Peyer's patch (tissue), 4 donors: ENCODE measurements around the gene NRXN3.

Source experiments
- POLR2A ChIP-seq, 2 donors: fragments of 450-650 bp; IDR thresholded peaks; one replicate each; pipeline ENCODE4 v1.5.1; 2017; ENCODE audit warnings: antibody characterized with exemption in 2 of 2, mild to moderate bottlenecking in 2 of 2, moderate library complexity in 2 of 2
- TF ChIP-seq, protein P1 (sequence below), 6 experiments: fragments of 450-650 bp in 4 of 6; fragments of 200-600 bp in 2 of 6; sonication (generic) in 1 of 6; IDR thresholded peaks; one replicate each; pipeline ENCODE4 v1.5.1; 2017 to 2019; ENCODE audit warnings: antibody characterized with exemption in 6 of 6, mild to moderate bottlenecking in 3 of 6, moderate library complexity in 1 of 6

DNA sequence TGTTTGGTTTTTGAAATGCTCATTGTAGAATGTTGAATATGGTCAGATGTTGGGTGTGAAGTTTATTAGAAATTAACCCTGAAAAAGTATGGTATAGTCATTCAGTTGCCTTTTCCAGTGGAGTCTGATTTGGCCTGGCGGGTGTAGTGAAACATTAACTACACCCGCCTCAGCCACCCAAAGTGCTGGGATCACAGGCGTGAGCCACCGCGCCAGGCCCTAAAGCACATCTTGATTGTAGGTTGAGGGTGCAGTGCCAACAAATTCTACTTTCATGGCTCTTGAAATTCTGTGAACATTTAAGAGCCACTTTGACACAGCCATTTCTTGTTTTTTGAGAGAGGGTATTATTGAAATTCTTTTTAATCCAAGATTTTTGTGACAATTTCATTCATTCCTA lies 1416.2 kb downstream of the NRXN3 start:
- TF ChIP-seq, protein P1, sequence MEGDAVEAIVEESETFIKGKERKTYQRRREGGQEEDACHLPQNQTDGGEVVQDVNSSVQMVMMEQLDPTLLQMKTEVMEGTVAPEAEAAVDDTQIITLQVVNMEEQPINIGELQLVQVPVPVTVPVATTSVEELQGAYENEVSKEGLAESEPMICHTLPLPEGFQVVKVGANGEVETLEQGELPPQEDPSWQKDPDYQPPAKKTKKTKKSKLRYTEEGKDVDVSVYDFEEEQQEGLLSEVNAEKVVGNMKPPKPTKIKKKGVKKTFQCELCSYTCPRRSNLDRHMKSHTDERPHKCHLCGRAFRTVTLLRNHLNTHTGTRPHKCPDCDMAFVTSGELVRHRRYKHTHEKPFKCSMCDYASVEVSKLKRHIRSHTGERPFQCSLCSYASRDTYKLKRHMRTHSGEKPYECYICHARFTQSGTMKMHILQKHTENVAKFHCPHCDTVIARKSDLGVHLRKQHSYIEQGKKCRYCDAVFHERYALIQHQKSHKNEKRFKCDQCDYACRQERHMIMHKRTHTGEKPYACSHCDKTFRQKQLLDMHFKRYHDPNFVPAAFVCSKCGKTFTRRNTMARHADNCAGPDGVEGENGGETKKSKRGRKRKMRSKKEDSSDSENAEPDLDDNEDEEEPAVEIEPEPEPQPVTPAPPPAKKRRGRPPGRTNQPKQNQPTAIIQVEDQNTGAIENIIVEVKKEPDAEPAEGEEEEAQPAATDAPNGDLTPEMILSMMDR (IDR thresholded peaks at IDR 0.05), result no peak
- TF ChIP-seq POLR2A (IDR thresholded peaks at IDR 0.05), result no peak
